GM06990 (cell line): Measurements from ENCODE around the gene TPI1.

Source experiments
- DNase-seq: peaks from one replicate; pipeline ENCODE4 v3.0.0-alpha.2; 2011; ENCODE audit not compliant: insufficient read length; ENCODE audit errors: extremely low read depth
- H3K27me3 ChIP-seq: replicated peaks from 2 replicates; pipeline ENCODE4 v1.6.0; 2011; ENCODE audit warnings: low read length; ENCODE audit not compliant: control insufficient read depth, insufficient read depth
- H3K36me3 ChIP-seq: 2 replicates; pipeline ENCODE4 v1.5.1; 2011; ENCODE audit warnings: low read length; ENCODE audit not compliant: control insufficient read depth, insufficient read depth
- H3K4me3 ChIP-seq: replicated peaks from 2 replicates; pipeline ENCODE4 v1.5.1; 2011; ENCODE audit warnings: low read depth, mild to moderate bottlenecking, control low read depth, low read length
- TF ChIP-seq, protein P1 (sequence below): IDR thresholded peaks from 2 replicates; pipeline ENCODE4 v1.5.1; 2011; ENCODE audit warnings: low read length, control low read depth, mild to moderate bottlenecking, inconsistent platforms; ENCODE audit not compliant: insufficient read depth, poor library complexity, severe bottlenecking

TPI1 gene

DNA sequence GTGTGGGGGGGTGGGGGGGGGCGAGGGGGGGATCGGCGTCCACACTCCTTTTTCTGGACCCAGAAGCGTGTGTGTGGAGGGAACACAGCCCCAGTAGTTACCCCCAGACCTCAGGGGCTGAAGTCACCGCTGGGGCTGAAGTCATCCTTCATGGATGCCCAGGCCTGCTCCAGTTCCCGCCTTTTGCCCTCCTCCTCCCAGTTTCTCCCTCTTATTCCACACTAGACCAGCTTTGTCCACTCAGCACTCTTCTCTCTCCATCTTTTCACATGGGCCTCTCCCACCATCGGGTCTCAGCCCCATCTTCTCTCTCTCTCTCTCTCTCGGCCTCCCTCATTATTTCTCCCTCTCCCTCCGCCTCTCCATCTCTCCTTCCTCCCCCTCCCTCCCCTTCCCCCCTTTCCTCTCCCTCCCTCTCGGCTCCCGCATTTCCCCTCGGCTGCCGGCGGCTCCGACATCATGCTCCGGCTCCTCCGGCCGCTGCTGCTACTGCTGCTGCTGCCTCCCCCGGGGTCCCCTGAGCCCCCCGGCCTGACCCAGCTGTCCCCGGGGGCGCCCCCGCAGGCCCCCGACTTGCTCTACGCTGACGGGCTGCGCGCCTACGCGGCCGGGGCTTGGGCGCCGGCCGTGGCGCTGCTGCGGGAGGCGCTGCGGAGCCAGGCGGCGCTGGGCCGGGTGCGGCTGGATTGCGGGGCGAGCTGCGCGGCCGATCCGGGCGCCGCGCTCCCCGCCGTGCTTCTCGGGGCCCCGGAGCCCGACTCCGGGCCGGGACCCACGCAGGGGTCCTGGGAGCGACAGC is 39.1 kb upstream of the TPI1 start, which contains the start of gene P3H3:
P3H3 (plus strand) TSS at position 426 of the 799 bp plus-strand sequence; CDS start at position 460, 34 bp downstream.
- no peak for DNase-seq
- H3K27me3 ChIP-seq = peaks cover 5% of the 10 kb centered on the region
- TF ChIP-seq, protein P1, sequence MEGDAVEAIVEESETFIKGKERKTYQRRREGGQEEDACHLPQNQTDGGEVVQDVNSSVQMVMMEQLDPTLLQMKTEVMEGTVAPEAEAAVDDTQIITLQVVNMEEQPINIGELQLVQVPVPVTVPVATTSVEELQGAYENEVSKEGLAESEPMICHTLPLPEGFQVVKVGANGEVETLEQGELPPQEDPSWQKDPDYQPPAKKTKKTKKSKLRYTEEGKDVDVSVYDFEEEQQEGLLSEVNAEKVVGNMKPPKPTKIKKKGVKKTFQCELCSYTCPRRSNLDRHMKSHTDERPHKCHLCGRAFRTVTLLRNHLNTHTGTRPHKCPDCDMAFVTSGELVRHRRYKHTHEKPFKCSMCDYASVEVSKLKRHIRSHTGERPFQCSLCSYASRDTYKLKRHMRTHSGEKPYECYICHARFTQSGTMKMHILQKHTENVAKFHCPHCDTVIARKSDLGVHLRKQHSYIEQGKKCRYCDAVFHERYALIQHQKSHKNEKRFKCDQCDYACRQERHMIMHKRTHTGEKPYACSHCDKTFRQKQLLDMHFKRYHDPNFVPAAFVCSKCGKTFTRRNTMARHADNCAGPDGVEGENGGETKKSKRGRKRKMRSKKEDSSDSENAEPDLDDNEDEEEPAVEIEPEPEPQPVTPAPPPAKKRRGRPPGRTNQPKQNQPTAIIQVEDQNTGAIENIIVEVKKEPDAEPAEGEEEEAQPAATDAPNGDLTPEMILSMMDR = no peak

DNA sequence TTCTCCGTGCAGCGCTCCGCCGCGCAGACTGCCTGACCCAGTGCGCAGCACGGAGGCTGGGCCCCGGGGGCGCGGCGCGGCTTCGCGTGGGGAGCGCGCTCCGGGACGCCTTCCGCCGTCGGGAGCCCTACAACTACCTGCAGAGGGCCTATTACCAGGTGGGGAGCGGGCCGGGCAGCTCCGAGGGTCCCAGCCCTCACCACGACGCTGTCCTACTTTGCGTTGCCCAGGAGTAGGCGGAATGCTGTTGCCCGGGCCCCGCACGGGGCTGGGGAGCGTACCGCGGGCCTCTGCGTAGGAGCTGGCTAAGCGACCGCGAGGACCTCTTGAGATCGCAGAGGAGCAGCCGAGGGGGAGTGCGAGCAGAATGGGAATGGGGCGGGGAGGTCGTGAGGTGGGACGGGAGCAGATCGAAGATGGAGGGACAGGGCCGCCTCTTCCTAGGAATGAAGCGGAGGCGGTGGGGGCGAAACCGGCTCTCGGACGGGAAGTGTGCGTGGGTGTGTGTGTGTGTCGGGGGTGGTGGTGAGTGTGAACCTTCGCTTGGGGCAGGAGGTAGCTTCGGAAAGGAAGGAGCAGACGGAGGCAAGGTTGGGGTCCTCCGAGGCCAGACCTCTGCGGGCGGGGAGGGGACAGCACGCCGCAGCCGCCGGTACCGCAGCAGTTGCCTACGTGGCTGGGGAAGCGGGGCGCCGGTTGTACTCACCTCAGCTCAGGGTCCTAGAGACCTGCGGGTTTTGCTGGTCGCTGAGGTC is 38.4 kb upstream of the TPI1 start:
- no peak for DNase-seq
- H3K4me3 ChIP-seq = peak overlapping the region; percentile 51
- H3K27me3 ChIP-seq = peaks cover 3% of the 10 kb centered on the region
- TF ChIP-seq, protein P1 = no peak
- H3K36me3 ChIP-seq = no peaks in the 10 kb centered on the region

More for the DNA sequence above, 39.1 kb upstream of the TPI1 start, which contains the start of gene P3H3:
- H3K36me3 ChIP-seq = no peaks in the 10 kb centered on the region
- peak within 1 kb of the TSS; percentile 51 for H3K4me3 ChIP-seq

DNA sequence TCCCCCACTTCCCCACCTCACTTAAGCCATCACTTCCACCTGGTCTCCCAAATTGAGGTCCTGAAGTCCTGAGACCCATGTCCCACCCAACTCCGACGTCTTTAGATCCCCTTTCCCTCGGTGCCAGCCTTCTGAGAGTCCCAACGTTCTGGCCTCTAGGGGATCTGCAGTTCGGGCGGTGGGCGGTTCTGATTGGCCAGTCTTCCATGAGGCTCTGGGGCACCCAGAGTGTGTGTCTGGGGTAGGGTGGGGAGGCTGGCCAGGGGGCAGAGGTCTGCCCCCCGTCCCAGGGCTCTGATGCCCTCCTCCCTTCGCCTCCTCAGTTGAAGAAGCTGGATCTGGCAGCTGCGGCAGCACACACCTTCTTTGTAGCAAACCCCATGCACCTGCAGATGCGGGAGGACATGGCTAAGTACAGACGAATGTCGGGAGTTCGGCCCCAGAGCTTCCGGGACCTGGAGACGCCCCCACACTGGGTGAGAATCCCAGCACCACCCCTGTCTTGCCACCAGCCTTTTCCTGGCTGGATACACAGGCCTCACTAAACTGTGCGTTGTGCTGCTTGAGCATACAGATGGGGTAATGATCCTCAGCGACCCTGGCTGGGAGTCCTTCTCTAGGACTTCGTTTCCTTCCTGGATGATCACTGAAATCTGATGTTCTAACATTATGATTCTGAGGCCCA is 37.7 kb upstream of the TPI1 start:
- H3K27me3 ChIP-seq = peaks cover 3% of the 10 kb centered on the region
- H3K36me3 ChIP-seq = no peaks in the 10 kb centered on the region
- no peak overlapping the region for H3K4me3 ChIP-seq
- DNase-seq = no peak
- TF ChIP-seq, protein P1 = no peak

DNA sequence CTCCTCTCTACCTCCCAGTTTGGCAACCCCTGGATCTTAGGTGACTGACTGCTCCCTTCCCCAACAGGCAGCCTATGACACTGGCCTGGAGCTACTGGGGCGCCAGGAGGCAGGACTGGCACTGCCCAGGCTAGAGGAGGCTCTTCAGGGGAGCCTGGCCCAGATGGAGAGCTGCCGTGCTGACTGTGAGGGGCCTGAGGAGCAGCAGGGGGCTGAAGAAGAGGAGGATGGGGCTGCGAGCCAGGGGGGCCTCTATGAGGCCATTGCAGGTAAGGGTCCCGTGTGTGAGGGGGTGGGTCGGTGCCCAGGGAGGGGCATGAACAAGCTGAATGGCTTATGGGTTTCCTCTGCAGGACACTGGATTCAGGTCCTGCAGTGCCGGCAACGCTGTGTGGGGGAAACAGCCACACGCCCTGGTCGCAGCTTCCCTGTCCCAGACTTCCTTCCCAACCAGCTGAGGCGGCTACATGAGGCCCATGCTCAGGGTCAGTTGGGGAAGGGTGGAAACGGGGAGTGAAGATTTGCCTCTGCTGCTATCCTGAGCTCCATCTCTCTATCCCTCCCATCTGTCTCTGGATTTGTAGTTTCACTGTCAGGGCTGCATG is 36.9 kb upstream of the TPI1 start:
- TF ChIP-seq, protein P1 = no peak
- no peak for DNase-seq
- no peak overlapping the region for H3K4me3 ChIP-seq
- no peaks in the 10 kb centered on the region for H3K36me3 ChIP-seq
- peaks cover 3% of the 10 kb centered on the region for H3K27me3 ChIP-seq

DNA sequence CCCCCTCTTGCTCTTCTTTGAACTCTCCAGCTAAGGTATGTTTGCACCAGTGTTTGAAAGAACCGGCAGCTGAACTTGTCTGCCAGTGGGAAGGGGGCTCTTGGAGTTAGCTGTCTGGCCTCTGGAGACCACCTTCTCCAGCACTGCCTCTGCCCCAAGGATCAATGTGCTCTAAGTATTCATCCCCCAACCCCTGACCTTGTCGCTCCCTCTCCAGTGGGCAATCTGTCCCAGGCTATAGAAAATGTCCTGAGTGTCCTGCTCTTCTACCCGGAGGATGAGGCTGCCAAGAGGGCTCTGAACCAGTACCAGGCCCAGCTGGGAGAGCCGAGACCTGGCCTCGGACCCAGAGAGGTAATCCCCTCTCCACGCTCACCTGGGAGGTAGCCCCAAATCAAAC is 36.3 kb upstream of the TPI1 start:
- no peak for DNase-seq
- Histone ChIP-seq H3K4me3 (no peak overlapping the region), H3K36me3 (no peaks in the 10 kb centered on the region), H3K27me3 (peaks cover 3% of the 10 kb centered on the region)
- TF ChIP-seq, protein P1 = no peak
